ENCODE results near the gene PRPF4.
A peak's percentile ranks its signal among the peaks of the same experiment; 100 is the strongest.

The PRPF4 gene

GRCh38 chr9:113299800-113300292 lies 24.4 kb downstream of the PRPF4 start:
- Histone ChIP-seq H3K36me3 (ENCODE audit: control insufficient read depth, insufficient read depth, low read length) (no peaks in the 10 kb centered on the region), H3K9ac (ENCODE audit: low read depth, low read length) (no peak overlapping the region), H3K4me3 (ENCODE audit: low read depth, low read length) (no peak overlapping the region), H3K4me1 (ENCODE audit: control insufficient read depth, insufficient read depth, low read length) (peaks cover 3% of the 10 kb centered on the region), H3K9me3 (ENCODE audit: control insufficient read depth, insufficient read depth, low read length) (no peaks in the 10 kb centered on the region), H3K27me3 (ENCODE audit: control insufficient read depth, insufficient read depth, low read length) (no peaks in the 10 kb centered on the region)

GRCh38 chr9:113301548-113301947 lies 26.1 kb downstream of the PRPF4 start:
- Histone ChIP-seq H3K4me3 (ENCODE audit: low read depth, low read length) (no peak overlapping the region), H3K9me3 (ENCODE audit: control insufficient read depth, insufficient read depth, low read length) (no peaks in the 10 kb centered on the region), H3K27me3 (ENCODE audit: control insufficient read depth, insufficient read depth, low read length) (no peaks in the 10 kb centered on the region), H3K4me1 (ENCODE audit: control insufficient read depth, insufficient read depth, low read length) (peaks cover 3% of the 10 kb centered on the region), H3K36me3 (ENCODE audit: control insufficient read depth, insufficient read depth, low read length) (no peaks in the 10 kb centered on the region), H3K9ac (ENCODE audit: low read depth, low read length) (no peak overlapping the region)

- Histone ChIP-seq H3K4me3 (ENCODE audit: low read depth, low read length) (peak within 1 kb of the TSS; percentile 20), H3K27me3 (ENCODE audit: control insufficient read depth, insufficient read depth, low read length) (no peaks in the 10 kb centered on the region), H3K9ac (ENCODE audit: low read depth, low read length) (peak within 1 kb of the TSS; percentile 13)
These were observed 27.4 kb downstream of the PRPF4 start, which contains the start of gene RNF183 for GRCh38 chr9:113302792-113303418. Gene RNF183 (minus strand): TSS chr9:113303376. CDS start chr9:113298184, 5,192 bp downstream.

GRCh38 chr9:113306566-113306965 lies 31.1 kb downstream of the PRPF4 start:
- no peaks in the 10 kb centered on the region for H3K9me3 ChIP-seq (ENCODE audit: control insufficient read depth, insufficient read depth, low read length)
- H3K4me1 ChIP-seq (ENCODE audit: control insufficient read depth, insufficient read depth, low read length) = peaks cover 3% of the 10 kb centered on the region
- no peaks in the 10 kb centered on the region for H3K36me3 ChIP-seq (ENCODE audit: control insufficient read depth, insufficient read depth, low read length)

More at GRCh38 chr9:113302792-113303418, 27.4 kb downstream of the PRPF4 start, which contains the start of gene RNF183:
- Histone ChIP-seq H3K9me3 (ENCODE audit: control insufficient read depth, insufficient read depth, low read length) (no peaks in the 10 kb centered on the region), H3K4me1 (ENCODE audit: control insufficient read depth, insufficient read depth, low read length) (peaks cover 3% of the 10 kb centered on the region), H3K36me3 (ENCODE audit: control insufficient read depth, insufficient read depth, low read length) (no peaks in the 10 kb centered on the region)

GRCh38 chr9:113307396-113307975 lies 32.0 kb downstream of the PRPF4 start:
- H3K4me3 ChIP-seq (ENCODE audit: low read depth, low read length) = no peak overlapping the region
- no peaks in the 10 kb centered on the region for H3K9me3 ChIP-seq (ENCODE audit: control insufficient read depth, insufficient read depth, low read length)
- H3K4me1 ChIP-seq (ENCODE audit: control insufficient read depth, insufficient read depth, low read length) = peaks cover 3% of the 10 kb centered on the region
- no peaks in the 10 kb centered on the region for H3K27me3 ChIP-seq (ENCODE audit: control insufficient read depth, insufficient read depth, low read length)
- H3K9ac ChIP-seq (ENCODE audit: low read depth, low read length) = no peak overlapping the region
- H3K36me3 ChIP-seq (ENCODE audit: control insufficient read depth, insufficient read depth, low read length) = no peaks in the 10 kb centered on the region

More at GRCh38 chr9:113306566-113306965, 31.1 kb downstream of the PRPF4 start:
- Histone ChIP-seq H3K9ac (ENCODE audit: low read depth, low read length) (no peak overlapping the region), H3K27me3 (ENCODE audit: control insufficient read depth, insufficient read depth, low read length) (no peaks in the 10 kb centered on the region), H3K4me3 (ENCODE audit: low read depth, low read length) (no peak overlapping the region)

- Histone ChIP-seq H3K9ac (ENCODE audit: low read depth, low read length) (no peak overlapping the region), H3K9me3 (ENCODE audit: control insufficient read depth, insufficient read depth, low read length) (no peaks in the 10 kb centered on the region), H3K36me3 (ENCODE audit: control insufficient read depth, insufficient read depth, low read length) (no peaks in the 10 kb centered on the region), H3K4me1 (ENCODE audit: control insufficient read depth, insufficient read depth, low read length) (no peaks in the 10 kb centered on the region), H3K27me3 (ENCODE audit: control insufficient read depth, insufficient read depth, low read length) (no peaks in the 10 kb centered on the region), H3K4me3 (ENCODE audit: low read depth, low read length) (no peak overlapping the region)
These were observed 33.9 kb downstream of the PRPF4 start for GRCh38 chr9:113309204-113309813.

- H3K9me3 ChIP-seq (ENCODE audit: control insufficient read depth, insufficient read depth, low read length) = no peaks in the 10 kb centered on the region
- H3K27me3 ChIP-seq (ENCODE audit: control insufficient read depth, insufficient read depth, low read length) = no peaks in the 10 kb centered on the region
- H3K36me3 ChIP-seq (ENCODE audit: control insufficient read depth, insufficient read depth, low read length) = no peaks in the 10 kb centered on the region
These were observed 35.1 kb downstream of the PRPF4 start for GRCh38 chr9:113310538-113310937.

GRCh38 chr9:113311961-113312360 lies 36.5 kb downstream of the PRPF4 start:
- H3K9me3 ChIP-seq (ENCODE audit: control insufficient read depth, insufficient read depth, low read length) = no peaks in the 10 kb centered on the region
- H3K36me3 ChIP-seq (ENCODE audit: control insufficient read depth, insufficient read depth, low read length) = no peaks in the 10 kb centered on the region
- H3K4me3 ChIP-seq (ENCODE audit: low read depth, low read length) = no peak overlapping the region
- H3K4me1 ChIP-seq (ENCODE audit: control insufficient read depth, insufficient read depth, low read length) = no peaks in the 10 kb centered on the region
- no peak overlapping the region for H3K9ac ChIP-seq (ENCODE audit: low read depth, low read length)
- H3K27me3 ChIP-seq (ENCODE audit: control insufficient read depth, insufficient read depth, low read length) = no peaks in the 10 kb centered on the region

More at GRCh38 chr9:113310538-113310937, 35.1 kb downstream of the PRPF4 start:
- Histone ChIP-seq H3K4me1 (ENCODE audit: control insufficient read depth, insufficient read depth, low read length) (no peaks in the 10 kb centered on the region), H3K9ac (ENCODE audit: low read depth, low read length) (no peak overlapping the region), H3K4me3 (ENCODE audit: low read depth, low read length) (no peak overlapping the region)

- Histone ChIP-seq H3K36me3 (ENCODE audit: control insufficient read depth, insufficient read depth, low read length) (no peaks in the 10 kb centered on the region), H3K9ac (ENCODE audit: low read depth, low read length) (no peak overlapping the region), H3K27me3 (ENCODE audit: control insufficient read depth, insufficient read depth, low read length) (no peaks in the 10 kb centered on the region), H3K4me1 (ENCODE audit: control insufficient read depth, insufficient read depth, low read length) (no peaks in the 10 kb centered on the region), H3K9me3 (ENCODE audit: control insufficient read depth, insufficient read depth, low read length) (no peaks in the 10 kb centered on the region), H3K4me3 (ENCODE audit: low read depth, low read length) (no peak overlapping the region)
These were observed 37.8 kb downstream of the PRPF4 start for GRCh38 chr9:113313261-113313660.

GRCh38 chr9:113315231-113315630 lies 39.8 kb downstream of the PRPF4 start:
- Histone ChIP-seq H3K9me3 (ENCODE audit: control insufficient read depth, insufficient read depth, low read length) (no peaks in the 10 kb centered on the region), H3K4me3 (ENCODE audit: low read depth, low read length) (no peak overlapping the region), H3K36me3 (ENCODE audit: control insufficient read depth, insufficient read depth, low read length) (no peaks in the 10 kb centered on the region), H3K9ac (ENCODE audit: low read depth, low read length) (no peak overlapping the region), H3K27me3 (ENCODE audit: control insufficient read depth, insufficient read depth, low read length) (no peaks in the 10 kb centered on the region), H3K4me1 (ENCODE audit: control insufficient read depth, insufficient read depth, low read length) (no peaks in the 10 kb centered on the region)

GRCh38 chr9:113316030-113316429 lies 40.6 kb downstream of the PRPF4 start:
- Histone ChIP-seq H3K36me3 (ENCODE audit: control insufficient read depth, insufficient read depth, low read length) (no peaks in the 10 kb centered on the region), H3K9ac (ENCODE audit: low read depth, low read length) (no peak overlapping the region), H3K4me1 (ENCODE audit: control insufficient read depth, insufficient read depth, low read length) (no peaks in the 10 kb centered on the region), H3K9me3 (ENCODE audit: control insufficient read depth, insufficient read depth, low read length) (no peaks in the 10 kb centered on the region), H3K4me3 (ENCODE audit: low read depth, low read length) (no peak overlapping the region), H3K27me3 (ENCODE audit: control insufficient read depth, insufficient read depth, low read length) (no peaks in the 10 kb centered on the region)

- H3K27me3 ChIP-seq (ENCODE audit: control insufficient read depth, insufficient read depth, low read length) = no peaks in the 10 kb centered on the region
- H3K9me3 ChIP-seq (ENCODE audit: control insufficient read depth, insufficient read depth, low read length) = no peaks in the 10 kb centered on the region
- H3K9ac ChIP-seq (ENCODE audit: low read depth, low read length) = no peak overlapping the region
- no peaks in the 10 kb centered on the region for H3K36me3 ChIP-seq (ENCODE audit: control insufficient read depth, insufficient read depth, low read length)
- H3K4me3 ChIP-seq (ENCODE audit: low read depth, low read length) = no peak overlapping the region
- H3K4me1 ChIP-seq (ENCODE audit: control insufficient read depth, insufficient read depth, low read length) = no peaks in the 10 kb centered on the region
These were observed 42.3 kb downstream of the PRPF4 start for GRCh38 chr9:113317777-113318176.

Measured in iPS-15b (cell line).